Caki2 (cell line): ENCODE data around the gene PHC2. TPM values are rescaled to one million over a fixed set of nuclear protein-coding genes. Genes with fewer than 3 reads are reported as not detected.
A peak's percentile ranks its signal among the peaks of the same experiment; 100 is the strongest.

Experiments
- DNase-seq: peaks from one replicate; pipeline ENCODE4 v3.0.0-alpha.2; 2015; ENCODE audit warnings: low read depth
- in situ Hi-C: cut with HindIII; loops from 2 replicates; pipeline ENCODE4 v1.10.0; 2016; ENCODE audit warnings: low sequenced_read_pairs, low pct_unique_long_range_greater_than_20kb, mixed read lengths
- total RNA-seq: library from RNA; depleted of rRNA; stranded (reverse); fragments of >200 nt; shearing (Covaris generic); gene quantifications from 2 replicates; pipeline ENCODE4 v1.2.3, GENCODE V29; 2014; ENCODE audit warnings: low replicate concordance

Gene PHC2
- total RNA-seq, 1 experiment from 2014 or later, result 82.5 TPM

GRCh38 chr1:33363470-33363861 lies 67.4 kb downstream of the PHC2 start:
- in situ Hi-C loops, result no loop called here
- DNase-seq, result no peak

DNA sequence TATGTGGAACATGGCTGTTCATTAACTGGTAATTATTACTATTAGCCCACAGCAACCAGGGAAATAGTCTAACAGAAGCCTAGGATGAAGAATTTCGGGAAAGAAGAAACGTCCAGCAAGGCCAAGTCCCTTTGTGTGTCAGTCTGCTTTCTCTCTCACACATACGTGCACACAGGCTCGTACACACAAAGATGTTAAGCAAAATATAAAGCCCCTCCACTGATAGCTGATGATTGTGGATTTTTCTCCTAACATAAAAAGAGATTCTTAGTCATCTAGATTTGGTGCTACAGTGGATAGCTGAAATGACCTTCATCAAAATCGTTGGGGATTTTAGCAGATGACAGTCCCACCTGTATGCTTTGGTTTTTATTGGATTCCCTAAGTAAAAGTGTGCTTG lies 67.9 kb downstream of the PHC2 start:
- in situ Hi-C loops, result no loop called here
- DNase-seq, result no peak

GRCh38 chr1:33361532-33362235 lies 69.2 kb downstream of the PHC2 start:
- in situ Hi-C loops, result no loop called here
- DNase-seq, result no peak

- DNase-seq, result no peak
- in situ Hi-C loops, result no loop called here
Measured at GRCh38 chr1:33360367-33360766, 70.5 kb downstream of the PHC2 start.

DNA sequence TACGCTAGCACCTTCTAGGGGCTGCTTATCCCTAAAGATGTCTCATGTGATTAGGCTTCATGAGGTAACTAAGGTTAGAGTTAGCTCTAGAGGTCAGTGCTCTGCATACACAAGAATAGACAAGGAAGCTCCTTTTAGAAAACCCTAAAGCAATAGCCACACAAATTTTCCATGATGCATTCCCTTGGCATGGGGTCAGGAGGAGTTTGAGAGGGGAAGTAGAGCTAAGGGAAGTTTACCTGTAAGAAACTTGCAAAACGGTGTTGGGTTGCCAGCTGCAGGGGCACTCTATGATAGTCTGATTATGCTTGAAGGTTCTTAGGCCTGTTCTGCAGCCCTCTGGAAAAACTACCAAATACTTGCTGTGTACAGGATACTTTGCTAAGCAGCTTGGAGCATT lies 71.0 kb downstream of the PHC2 start:
- no peak for DNase-seq
- in situ Hi-C loops, result no loop called here

DNA sequence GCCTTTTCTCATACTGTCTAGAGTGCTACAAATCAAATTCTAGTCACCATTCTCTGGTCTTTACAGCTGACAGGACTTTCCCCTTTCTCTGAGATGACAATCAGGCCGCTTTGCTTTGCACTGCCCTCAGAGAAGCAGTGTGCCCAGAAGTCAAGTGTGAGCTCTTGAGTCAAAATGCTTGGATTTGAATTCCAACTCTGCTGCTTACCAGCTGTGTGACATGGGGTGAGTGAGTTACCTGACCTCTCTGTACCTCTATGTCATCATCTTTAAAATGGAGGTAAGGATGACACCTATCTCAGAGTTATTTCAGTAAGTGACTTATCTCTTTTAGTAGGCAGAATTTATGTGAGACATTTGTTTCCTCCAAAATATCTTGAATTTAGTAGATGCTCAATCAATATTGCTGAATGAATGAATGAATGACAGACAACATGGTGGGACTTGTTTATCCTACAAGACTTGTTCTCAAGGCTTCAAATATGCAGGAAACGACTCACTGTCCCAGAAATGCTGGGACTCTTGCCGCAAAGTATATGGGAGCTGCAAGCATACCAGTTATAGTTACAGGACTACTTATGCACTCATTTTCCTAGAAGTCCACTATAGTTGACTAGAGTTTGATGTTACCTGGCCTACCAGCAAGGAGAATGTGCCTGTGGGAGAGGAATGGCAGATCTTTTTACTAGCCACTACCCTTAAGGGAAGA lies 71.9 kb downstream of the PHC2 start:
- no peak for DNase-seq
- in situ Hi-C loops, result no loop called here

GRCh38 chr1:33358114-33358794 lies 72.6 kb downstream of the PHC2 start:
- in situ Hi-C loops, result no loop called here
- no peak for DNase-seq

GRCh38 chr1:33357099-33357498 lies 73.8 kb downstream of the PHC2 start:
- in situ Hi-C loops, result no loop called here
- DNase-seq, result no peak

DNA sequence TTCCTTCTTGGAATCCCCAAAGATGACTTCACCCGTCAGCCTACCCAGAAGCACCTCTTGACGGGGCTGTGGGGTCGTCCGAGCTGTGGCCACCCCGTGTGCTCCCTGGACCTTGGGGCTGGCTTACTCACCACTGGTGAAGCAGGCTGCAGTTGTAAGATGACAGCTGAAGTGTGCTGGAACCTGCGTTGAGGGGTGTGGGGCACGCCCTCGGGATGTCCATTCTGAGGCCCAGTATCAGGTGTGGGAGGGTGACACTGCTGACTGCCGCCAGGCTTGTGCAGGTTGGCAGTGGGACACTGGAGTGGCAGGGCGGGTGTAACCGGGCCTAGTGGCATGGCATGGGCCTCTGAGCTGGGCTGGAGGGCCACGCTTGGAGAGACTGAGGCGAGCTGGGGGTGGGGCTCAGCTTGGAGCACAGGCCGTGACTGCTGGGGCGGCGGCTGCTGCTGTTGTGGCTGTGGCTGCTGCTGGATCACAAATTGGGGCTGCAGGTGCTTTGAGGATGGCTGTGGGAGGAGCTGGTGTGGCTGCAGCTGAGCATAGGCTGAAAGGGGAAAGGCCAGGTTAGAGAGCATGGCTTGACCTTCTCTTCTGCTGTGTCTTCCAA lies 76.1 kb downstream of the PHC2 start:
- in situ Hi-C loops, result no loop called here
- no peak for DNase-seq

GRCh38 chr1:33353531-33353930 lies 77.4 kb downstream of the PHC2 start:
- no peak for DNase-seq
- in situ Hi-C loops, result no loop called here

GRCh38 chr1:33351281-33351660 lies 79.6 kb downstream of the PHC2 start:
- in situ Hi-C loops, result no loop called here
- no peak for DNase-seq

DNA sequence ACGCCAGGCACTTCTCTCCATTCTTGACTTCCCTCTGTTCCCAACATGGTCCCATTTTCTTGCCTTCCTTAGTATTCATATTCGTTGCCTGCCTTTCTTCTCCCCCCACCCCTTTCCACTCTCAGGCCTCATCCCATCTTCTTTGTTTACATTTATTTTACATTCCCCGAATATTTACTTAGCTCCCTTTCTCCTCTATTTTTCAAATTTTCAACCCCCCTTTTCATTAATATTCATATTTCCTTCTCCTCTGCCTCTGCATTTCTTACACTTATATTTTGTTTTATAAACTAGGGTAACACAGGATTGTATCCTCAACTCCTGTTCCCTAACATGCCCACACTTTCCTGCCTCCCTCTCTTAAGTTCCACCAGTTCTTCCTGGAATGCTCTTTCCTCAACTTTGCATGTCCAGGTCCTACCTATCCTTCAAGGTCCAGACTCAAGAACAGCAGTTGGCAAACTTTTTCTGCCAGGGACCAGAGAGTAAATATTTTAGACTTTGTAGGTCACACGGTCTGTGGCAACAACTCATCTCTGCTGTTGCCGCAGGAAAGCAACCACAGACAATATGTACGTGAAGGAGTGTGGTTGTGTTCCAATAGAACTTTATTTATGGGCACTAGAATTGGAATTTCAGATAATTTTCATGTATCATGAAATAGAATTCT lies 80.1 kb downstream of the PHC2 start:
- DNase-seq, result no peak

GRCh38 chr1:33349778-33350610 lies 80.9 kb downstream of the PHC2 start:
- DNase-seq, result peak; percentile 71
- in situ Hi-C loops, result no loop called here

More for the DNA sequence above, 80.1 kb downstream of the PHC2 start:
- in situ Hi-C loops, result no loop called here

DNA sequence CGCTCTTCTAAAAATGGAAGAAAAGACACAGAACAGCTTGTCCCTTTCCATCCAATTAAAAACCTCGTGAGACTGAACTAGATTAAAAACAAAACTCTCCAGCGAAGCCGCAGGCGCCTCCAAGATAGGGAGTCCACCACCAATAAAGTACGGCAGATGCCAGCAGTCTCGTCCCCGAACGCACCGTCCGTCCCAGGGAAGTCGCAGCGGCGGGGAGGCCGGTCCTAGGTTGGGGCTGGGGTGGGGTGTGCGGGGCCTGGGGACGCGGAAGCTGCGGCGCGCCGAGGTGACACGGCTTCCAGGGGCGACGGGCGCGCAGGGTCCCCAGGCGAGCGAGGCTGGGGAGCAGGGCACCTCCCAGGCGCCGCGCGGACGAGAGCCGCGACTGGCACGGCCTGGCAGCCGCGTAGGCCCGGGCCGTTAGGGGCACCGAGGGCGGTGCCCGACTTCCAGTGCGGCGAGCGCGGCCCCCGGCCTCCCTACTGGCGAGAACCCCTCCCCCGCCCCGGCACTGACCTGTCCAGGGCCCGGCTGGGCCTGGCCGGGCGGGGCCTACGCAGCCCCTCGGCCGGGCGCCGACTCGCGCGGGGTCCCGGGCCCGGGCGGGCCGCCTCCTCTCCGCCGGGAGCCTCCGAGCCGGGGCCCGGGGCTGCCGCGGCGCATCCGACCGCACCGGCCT lies 81.7 kb downstream of the PHC2 start:
- in situ Hi-C loops, result no loop called here
- DNase-seq, result peak; percentile 19

DNA sequence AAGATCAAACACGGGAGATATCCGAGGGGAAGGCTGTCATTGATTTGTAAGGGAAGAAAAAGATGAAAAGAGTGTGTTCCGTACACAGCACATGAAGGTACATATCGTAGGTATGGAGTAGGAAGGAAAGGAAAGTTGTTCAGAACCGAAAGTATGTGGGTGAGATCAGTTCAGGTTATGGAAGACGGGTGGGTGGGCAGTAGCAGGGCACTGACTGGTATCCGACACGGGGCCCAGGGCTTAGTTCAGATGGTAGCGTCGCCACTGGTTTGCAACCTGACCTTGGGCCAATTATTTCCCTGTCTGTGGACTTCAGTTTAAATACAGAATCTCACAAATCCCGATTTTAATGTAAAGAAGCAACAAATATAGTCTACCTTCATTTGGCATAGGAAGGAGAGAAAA lies 82.2 kb downstream of the PHC2 start:
- DNase-seq, result peak; percentile 14
- in situ Hi-C loops, result no loop called here

DNA sequence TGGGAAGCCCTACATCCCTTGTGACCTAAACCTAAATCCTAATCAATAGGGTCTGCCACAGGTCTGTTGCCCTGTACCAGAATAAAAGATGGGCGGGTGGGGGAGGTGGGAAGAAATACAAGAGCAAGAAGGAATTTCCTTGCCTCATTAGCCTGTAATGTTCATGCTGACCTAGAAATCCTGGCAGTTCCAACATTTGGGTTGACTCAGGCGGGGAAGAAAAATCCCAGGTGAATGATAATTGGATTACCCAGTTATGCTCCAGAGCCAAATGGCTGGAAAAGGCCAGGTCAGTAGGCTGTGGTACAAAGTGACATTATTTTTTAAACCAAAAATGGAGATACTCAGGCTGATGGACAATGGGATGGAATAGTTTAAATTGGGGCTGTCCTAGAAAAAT lies 82.7 kb downstream of the PHC2 start:
- in situ Hi-C loops, result no loop called here
- no peak for DNase-seq

GRCh38 chr1:33347650-33347992 lies 83.3 kb downstream of the PHC2 start:
- DNase-seq, result no peak
- in situ Hi-C loops, result no loop called here
